NCI-H226 (cell line): ENCODE results near the gene C1orf210.
A peak's percentile ranks its signal among the peaks of the same experiment; 100 is the strongest.

Experiments used
- DNase-seq: peaks from one replicate; pipeline ENCODE4 v3.0.0-alpha.2; 2015

C1orf210 gene

DNA sequence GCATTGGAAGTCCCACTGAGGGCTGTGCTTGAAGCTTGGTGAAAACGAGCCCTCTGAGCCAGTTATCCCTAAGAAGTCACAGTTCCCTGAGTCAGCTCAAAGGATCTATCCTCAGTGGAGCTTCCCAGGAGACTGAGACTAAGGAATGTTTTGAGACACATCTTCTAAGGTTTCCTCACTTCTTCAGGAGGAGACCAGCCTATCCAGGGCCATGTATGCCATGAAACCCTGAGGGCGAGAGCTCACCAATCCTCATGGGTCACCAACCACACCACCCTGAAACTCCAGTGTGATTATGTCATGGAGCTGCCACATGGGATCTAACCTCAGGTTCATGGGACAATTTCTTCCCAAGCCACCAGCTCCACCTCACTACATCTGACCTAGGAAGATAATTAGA lies 7.8 kb upstream of the C1orf210 start:
- DNase-seq: no peak

- DNase-seq: no peak
These were observed 7.3 kb upstream of the C1orf210 start for GRCh38 chr1:43292679-43293078.

- no peak for DNase-seq
These were observed 6.8 kb upstream of the C1orf210 start for GRCh38 chr1:43292216-43292615.

DNA sequence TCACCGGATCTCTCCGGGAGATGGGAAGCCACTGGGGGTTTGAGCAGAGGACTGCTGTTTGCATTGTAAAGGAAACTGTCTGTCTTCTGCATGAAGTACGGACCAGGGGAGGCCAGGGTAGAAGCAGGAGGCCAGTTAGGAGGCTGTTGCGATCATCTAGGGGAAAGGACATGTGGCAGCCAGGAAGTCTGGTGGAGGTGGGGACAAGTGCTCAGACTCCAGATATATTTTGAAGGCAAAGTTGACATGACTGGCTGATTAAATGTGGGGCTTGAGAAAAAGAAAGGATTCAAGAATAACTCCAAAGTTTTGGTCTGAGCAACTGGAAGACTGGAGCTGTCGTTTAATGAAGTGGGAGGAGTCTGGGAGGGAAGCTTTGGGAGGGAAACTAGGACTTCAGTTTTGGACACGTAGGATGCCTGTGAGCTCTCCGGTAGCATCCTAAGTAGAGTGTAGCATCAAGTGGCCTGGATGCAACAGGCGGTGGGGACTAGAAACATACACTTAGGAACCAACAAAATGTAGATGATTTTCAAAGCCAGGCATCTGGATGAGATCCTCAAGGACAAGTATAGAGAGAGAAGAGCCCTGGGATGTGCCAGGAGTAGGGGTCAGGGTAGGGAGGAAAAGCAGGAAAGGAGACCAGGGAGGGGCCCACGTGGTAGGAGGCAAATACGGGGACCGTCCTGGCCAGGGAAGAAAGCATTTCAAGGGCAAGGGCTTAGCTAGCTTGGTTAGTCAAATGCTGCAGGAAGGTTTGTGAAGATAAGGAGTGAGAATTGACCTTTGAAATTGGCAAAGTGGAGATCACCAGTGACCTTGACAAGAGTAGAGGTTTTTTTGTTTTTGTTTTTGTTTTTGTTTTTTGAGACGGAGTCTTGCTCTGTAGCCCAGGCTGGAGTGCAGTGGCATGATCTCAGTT lies 3.7 kb upstream of the C1orf210 start:
- no peak for DNase-seq

DNA sequence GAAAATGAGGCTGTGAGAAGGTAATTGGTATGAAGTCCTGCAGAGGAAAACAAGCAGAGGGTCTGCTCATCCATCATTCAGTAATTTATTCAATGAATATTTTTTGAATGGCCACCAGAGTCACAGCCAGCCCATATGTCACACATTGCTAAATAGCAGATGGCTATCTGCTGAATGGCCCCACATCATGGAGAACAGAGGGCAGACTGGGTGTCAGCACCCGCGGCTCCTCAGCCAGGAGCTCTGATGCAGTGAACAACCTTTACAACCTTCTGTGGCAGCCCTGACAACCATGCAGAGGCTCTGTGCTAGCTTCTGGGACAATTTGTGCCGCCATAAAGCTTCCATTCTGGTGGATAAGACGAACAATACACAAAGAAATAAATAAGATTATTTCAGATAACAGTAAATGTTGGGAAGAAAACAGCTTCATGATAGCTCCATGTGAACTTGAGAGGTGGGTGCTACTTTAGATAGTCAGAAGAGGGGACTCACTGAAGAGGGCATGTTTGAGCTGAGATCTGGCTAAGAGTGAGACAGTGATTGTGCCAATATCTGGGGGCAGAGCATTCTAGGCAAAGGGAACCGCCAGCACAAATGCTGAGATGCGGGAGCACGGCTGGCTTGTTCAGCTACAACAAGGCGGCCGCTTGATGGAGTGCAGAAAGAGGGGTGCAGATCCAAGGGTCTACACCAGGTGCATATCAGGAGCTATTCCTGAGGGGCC lies 2.8 kb upstream of the C1orf210 start:
- DNase-seq: no peak

GRCh38 chr1:43286533-43286932 lies 1.2 kb upstream of the C1orf210 start:
- no peak for DNase-seq

GRCh38 chr1:43286115-43286514 lies 734 bp upstream of the C1orf210 start:
- DNase-seq: no peak

- DNase-seq: no peak
These were observed 753 bp downstream of the C1orf210 start for GRCh38 chr1:43284546-43285110.

GRCh38 chr1:43284065-43284464 lies 1.3 kb downstream of the C1orf210 start:
- no peak for DNase-seq

DNA sequence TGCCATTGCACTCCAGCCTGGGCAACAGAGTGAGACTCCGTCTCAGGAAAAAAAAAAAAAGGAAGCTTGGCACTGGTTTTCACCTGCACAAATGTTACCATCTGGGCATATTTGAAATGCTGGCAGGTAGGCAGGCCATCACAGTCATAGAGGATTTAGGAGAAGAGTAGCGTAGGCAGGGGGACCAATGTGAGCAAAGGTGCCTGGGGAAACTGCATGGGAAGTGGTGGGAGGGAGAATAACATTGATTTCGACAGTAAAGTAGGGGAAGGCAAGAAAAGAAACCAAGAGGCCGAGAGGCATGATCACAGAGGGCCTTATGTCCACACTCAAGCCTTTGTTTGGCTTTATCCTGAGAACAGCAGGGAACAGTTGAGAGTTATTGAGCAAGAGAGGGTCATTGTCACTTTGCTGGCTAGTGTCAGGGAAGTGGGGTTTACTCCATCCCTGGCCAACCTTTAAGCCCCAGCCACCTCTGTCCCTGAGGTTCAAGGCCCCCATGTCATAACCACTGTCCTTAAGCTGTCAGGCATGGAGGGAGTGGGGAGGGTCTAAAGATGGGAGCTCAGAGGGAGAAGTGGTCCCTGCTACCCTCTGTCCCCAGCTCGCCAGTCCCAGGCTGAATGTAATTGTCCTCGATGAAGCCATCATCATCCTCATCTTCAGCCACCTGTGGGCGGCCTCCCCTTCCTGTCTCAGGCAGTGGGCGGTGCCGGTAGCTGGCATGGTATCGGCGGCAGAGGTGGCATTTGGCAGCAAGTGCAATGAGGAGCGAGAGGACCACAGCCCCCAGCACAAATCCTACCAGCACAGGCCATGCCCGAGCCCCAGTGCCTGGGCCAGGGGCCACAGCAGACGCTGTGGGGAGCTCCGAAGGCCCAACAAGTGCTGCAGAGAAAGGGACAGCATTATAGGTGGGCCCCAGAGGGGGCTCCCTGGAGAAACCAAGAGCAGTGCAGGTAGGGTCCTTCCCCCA lies 2.9 kb downstream of the C1orf210 start:
- DNase-seq: no peak

DNA sequence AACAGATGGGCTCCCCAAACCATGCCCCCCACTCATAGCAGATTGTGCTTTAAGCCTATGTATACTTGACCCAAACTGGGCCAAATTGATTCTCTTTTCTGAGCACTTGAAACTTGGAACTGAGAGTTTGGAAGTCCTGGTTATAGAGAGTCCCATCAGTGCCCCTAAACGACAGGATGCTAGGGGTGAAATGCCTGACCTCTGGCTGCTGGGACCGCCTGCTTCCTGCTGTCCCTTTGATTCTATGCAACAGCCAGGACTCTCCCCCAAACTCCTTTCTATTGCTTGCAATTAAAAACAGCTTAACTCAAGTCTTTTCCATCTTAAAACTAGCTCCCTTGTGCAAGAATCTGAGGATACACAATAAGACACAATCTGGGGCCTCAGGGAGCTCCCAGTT lies 4.7 kb downstream of the C1orf210 start:
- no peak for DNase-seq

DNA sequence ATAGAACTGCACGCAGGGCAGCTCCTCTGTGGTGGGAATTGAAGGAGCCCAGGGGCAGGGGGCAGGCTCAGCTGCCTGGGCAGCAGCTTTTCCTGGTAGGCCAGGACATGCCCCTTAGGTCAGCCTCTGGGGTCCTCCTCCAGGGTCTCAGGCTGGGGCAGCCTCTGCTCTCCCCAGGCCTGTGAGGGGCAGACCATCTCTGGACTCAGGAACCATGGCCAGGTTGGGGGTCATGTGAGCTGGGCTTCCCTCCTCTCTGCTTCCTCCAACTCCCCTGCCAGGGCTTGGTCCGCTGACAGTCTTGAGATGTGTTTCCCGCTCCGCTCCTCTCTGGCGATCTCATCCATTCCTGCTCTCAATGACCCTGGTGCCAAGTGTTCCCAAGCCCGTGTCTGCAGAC lies 5.7 kb downstream of the C1orf210 start:
- DNase-seq: no peak

- DNase-seq: no peak
These were observed 6.2 kb downstream of the C1orf210 start for GRCh38 chr1:43279161-43279560.

GRCh38 chr1:43277116-43277876 lies 8.1 kb downstream of the C1orf210 start:
- DNase-seq: no peak

- no peak for DNase-seq
These were observed 8.7 kb downstream of the C1orf210 start for GRCh38 chr1:43276673-43277072.

- no peak for DNase-seq
These were observed 9.4 kb downstream of the C1orf210 start for GRCh38 chr1:43275826-43276620.

GRCh38 chr1:43274804-43275180 lies 10.6 kb downstream of the C1orf210 start:
- DNase-seq: no peak

- peak; percentile 98 for DNase-seq
These were observed 11.1 kb downstream of the C1orf210 start for GRCh38 chr1:43274125-43274803.

GRCh38 chr1:43273708-43274107 lies 11.7 kb downstream of the C1orf210 start:
- DNase-seq: no peak
